Tibial artery (tissue), 4 donors: Measurements from ENCODE around the gene PNLIPRP3.

Source experiments
- DNase-seq, 2 donors: peaks; one replicate each; pipeline ENCODE4 v3.0.0-alpha.2; 2019
- H3K27ac ChIP-seq, 2 donors: fragments of 200-600 bp; sonication (generic) in 1 of 2; 1 replicate in 1 of 2; 2 replicates in 1 of 2; pipeline ENCODE4 v1.5.1; 2018 to 2019; ENCODE audit warnings: mild to moderate bottlenecking in 1 of 2
- H3K27me3 ChIP-seq, 2 donors: fragments of 200-600 bp; sonication (generic) in 1 of 2; one replicate each; pipeline versions ENCODE4 v1.5.1 to v1.6.0; 2016 to 2019
- H3K36me3 ChIP-seq, 3 donors: fragments of 200-600 bp; sonication (generic) in 2 of 3; one replicate each; pipeline ENCODE4 v1.5.1; 2016 to 2019; ENCODE audit warnings: mild to moderate bottlenecking in 2 of 3
- H3K4me1 ChIP-seq, 4 donors: fragments of 200-600 bp; sonication (generic) in 2 of 4; 1 replicate in 3 of 4; 2 replicates in 1 of 4; pipeline ENCODE4 v1.5.1; 2016 to 2019
- H3K4me3 ChIP-seq, 2 donors: fragments of 200-600 bp; sonication (generic) in 1 of 2; 1 replicate in 1 of 2; 2 replicates in 1 of 2; pipeline ENCODE4 v1.5.1; 2018 to 2019; ENCODE audit warnings: mild to moderate bottlenecking in 2 of 2
- H3K9me3 ChIP-seq, 3 donors: fragments of 200-600 bp; sonication (generic) in 1 of 3; one replicate each; pipeline ENCODE4 v1.5.1; 2016 to 2019
- intact Hi-C: fragments of 100-400 bp; cut with DNase I; formaldehyde crosslinking; loops from one replicate; pipeline ENCODE4 v1.15.0; 2023; ENCODE audit warnings: low total_unique reads
- TF ChIP-seq, protein P1 (sequence below), 2 experiments: fragments of 200-600 bp in 1 of 2; fragments of 450-650 bp in 1 of 2; IDR thresholded peaks; one replicate each; pipeline ENCODE4 v1.5.1; 2017 to 2019; ENCODE audit warnings: antibody characterized with exemption in 2 of 2, mild to moderate bottlenecking in 1 of 2, moderate library complexity in 1 of 2

Gene PNLIPRP3

GRCh38 chr10:116452338-116452720, 24.7 kb downstream of the PNLIPRP3 start:
- Histone ChIP-seq H3K4me1 (no peaks in the 10 kb centered on the region), H3K27ac (no peak overlapping the region), H3K27me3 (no peaks in the 10 kb centered on the region), H3K36me3 (no peaks in the 10 kb centered on the region), H3K9me3 (no peaks in the 10 kb centered on the region), H3K4me3 (no peak overlapping the region)
- no peak for DNase-seq
- TF ChIP-seq, protein P1, sequence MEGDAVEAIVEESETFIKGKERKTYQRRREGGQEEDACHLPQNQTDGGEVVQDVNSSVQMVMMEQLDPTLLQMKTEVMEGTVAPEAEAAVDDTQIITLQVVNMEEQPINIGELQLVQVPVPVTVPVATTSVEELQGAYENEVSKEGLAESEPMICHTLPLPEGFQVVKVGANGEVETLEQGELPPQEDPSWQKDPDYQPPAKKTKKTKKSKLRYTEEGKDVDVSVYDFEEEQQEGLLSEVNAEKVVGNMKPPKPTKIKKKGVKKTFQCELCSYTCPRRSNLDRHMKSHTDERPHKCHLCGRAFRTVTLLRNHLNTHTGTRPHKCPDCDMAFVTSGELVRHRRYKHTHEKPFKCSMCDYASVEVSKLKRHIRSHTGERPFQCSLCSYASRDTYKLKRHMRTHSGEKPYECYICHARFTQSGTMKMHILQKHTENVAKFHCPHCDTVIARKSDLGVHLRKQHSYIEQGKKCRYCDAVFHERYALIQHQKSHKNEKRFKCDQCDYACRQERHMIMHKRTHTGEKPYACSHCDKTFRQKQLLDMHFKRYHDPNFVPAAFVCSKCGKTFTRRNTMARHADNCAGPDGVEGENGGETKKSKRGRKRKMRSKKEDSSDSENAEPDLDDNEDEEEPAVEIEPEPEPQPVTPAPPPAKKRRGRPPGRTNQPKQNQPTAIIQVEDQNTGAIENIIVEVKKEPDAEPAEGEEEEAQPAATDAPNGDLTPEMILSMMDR (IDR thresholded peaks at IDR 0.05) = no peak
- intact Hi-C loops = no loop called here

- no peaks in the 10 kb centered on the region for H3K36me3 ChIP-seq
- TF ChIP-seq, protein P1 (IDR thresholded peaks at IDR 0.05) = no peak
- H3K4me3 ChIP-seq = no peak overlapping the region
- intact Hi-C loops = no loop called here
- H3K27me3 ChIP-seq = no peaks in the 10 kb centered on the region
- DNase-seq = no peak
- H3K4me1 ChIP-seq = no peaks in the 10 kb centered on the region
- H3K27ac ChIP-seq = no peak overlapping the region
- no peaks in the 10 kb centered on the region for H3K9me3 ChIP-seq
Measured at GRCh38 chr10:116457488-116457887, 29.8 kb downstream of the PNLIPRP3 start.

DNA sequence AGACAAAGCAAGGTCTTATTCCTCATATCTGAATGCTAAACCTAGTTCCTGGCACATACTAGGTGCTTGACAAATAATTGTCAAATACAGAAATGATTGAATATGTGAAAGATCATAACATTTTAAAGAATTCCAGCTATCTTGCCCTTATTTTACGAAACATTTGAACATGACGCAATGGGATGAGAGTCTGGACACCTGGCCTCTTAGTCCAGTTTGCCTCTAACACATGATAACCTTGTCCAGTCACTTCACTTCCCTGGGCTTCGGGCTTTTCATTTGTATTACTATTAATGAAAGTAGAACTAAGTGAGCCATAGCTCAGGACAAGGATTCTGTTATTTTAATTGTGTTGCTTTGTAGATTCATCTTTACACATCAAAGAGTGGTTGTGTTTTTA, 32.6 kb downstream of the PNLIPRP3 start:
- DNase-seq = no peak
- TF ChIP-seq, protein P1 (IDR thresholded peaks at IDR 0.05) = no peak
- Histone ChIP-seq H3K9me3 (no peaks in the 10 kb centered on the region), H3K27me3 (no peaks in the 10 kb centered on the region), H3K4me3 (no peak overlapping the region), H3K4me1 (no peaks in the 10 kb centered on the region), H3K27ac (no peak overlapping the region), H3K36me3 (no peaks in the 10 kb centered on the region)
- intact Hi-C loops = no loop called here

GRCh38 chr10:116461680-116462079, 34.0 kb downstream of the PNLIPRP3 start:
- Histone ChIP-seq H3K4me3 (no peak overlapping the region), H3K27ac (no peak overlapping the region), H3K36me3 (no peaks in the 10 kb centered on the region), H3K9me3 (no peaks in the 10 kb centered on the region), H3K4me1 (no peaks in the 10 kb centered on the region), H3K27me3 (no peaks in the 10 kb centered on the region)
- TF ChIP-seq, protein P1 (IDR thresholded peaks at IDR 0.05) = no peak
- intact Hi-C loops = no loop called here
- DNase-seq = no peak

DNA sequence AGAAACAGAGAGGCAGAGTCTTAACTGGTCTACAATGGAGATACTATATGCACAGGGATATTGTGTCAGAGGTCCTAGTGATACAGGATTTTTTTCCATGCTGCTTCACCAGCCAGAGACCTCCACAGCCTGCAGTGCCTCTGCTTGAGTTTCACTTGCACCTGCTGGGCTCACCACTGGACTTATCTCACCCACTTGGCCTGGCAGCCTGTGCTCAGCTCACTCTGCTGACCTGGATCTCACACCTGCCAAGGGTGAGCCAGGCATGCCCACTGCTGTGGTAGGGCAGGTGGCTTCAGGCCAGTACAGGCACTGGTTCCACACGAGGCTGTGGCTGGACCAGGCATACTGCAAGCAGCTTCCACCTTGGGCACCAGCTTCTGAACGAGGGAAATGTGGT, 36.6 kb downstream of the PNLIPRP3 start:
- intact Hi-C loops = no loop called here
- Histone ChIP-seq H3K36me3 (no peaks in the 10 kb centered on the region), H3K27ac (no peak overlapping the region), H3K27me3 (no peaks in the 10 kb centered on the region), H3K4me1 (no peaks in the 10 kb centered on the region), H3K9me3 (no peaks in the 10 kb centered on the region), H3K4me3 (no peak overlapping the region)
- DNase-seq = no peak
- TF ChIP-seq, protein P1 (IDR thresholded peaks at IDR 0.05) = no peak

DNA sequence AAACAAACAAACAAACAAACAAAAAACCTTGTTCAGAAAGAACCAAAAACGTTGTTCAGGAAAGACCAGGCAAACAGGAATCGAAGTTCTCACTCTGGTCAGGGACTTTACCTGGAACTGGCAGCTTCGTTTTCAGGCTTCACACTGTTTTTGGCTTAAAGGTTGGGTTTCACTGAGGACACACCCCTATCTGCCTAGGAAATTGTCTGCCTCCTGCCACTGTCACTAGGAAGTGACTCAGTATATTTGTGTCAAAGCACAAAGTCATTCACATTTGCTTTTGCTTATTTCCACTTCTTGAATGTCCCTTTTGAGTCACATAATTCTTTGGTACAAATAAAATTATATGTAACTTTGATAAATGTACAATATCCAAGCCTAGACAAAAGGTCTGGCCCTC, 37.9 kb downstream of the PNLIPRP3 start:
- H3K27me3 ChIP-seq = no peaks in the 10 kb centered on the region
- no peak overlapping the region for H3K4me3 ChIP-seq
- no peaks in the 10 kb centered on the region for H3K4me1 ChIP-seq
- no peak for DNase-seq
- no peak overlapping the region for H3K27ac ChIP-seq
- TF ChIP-seq, protein P1 (IDR thresholded peaks at IDR 0.05) = no peak
- intact Hi-C loops = no loop called here
- no peaks in the 10 kb centered on the region for H3K36me3 ChIP-seq
- H3K9me3 ChIP-seq = no peaks in the 10 kb centered on the region
